Fibroblast of pulmonary artery (primary cell): ENCODE results near the gene GNAO1.

Source experiments
- DNase-seq: peaks from one replicate; pipeline ENCODE4 v3.0.0-alpha.2; 2010; ENCODE audit warnings: low read depth
- H3K4me3 ChIP-seq: replicated peaks from 2 replicates; pipeline ENCODE4 v1.5.1; 2011; ENCODE audit warnings: low read depth, mild to moderate bottlenecking, control low read depth, low read length, moderate library complexity
- CTCF ChIP-seq: IDR thresholded peaks from 2 replicates; pipeline ENCODE4 v1.5.1; 2011; ENCODE audit warnings: mild to moderate bottlenecking, control low read depth, low read length, inconsistent platforms; ENCODE audit errors: missing control alignments

The GNAO1 gene

GRCh38 chr16:56295739-56296527, 104.6 kb downstream of the GNAO1 start:
- DNase-seq, result no peak
- H3K4me3 ChIP-seq, result no peak overlapping the region
- no peak for TF ChIP-seq CTCF

GRCh38 chr16:56297684-56298083, 106.4 kb downstream of the GNAO1 start:
- TF ChIP-seq CTCF, result no peak
- no peak for DNase-seq
- no peak overlapping the region for H3K4me3 ChIP-seq

- H3K4me3 ChIP-seq, result no peak overlapping the region
- no peak for TF ChIP-seq CTCF
- no peak for DNase-seq
Observed at GRCh38 chr16:56298116-56298515, 106.8 kb downstream of the GNAO1 start.

GRCh38 chr16:56298948-56299596, 107.8 kb downstream of the GNAO1 start:
- TF ChIP-seq CTCF, result no peak
- no peak overlapping the region for H3K4me3 ChIP-seq
- no peak for DNase-seq

GRCh38 chr16:56300242-56300623, 108.9 kb downstream of the GNAO1 start:
- DNase-seq, result no peak
- no peak overlapping the region for H3K4me3 ChIP-seq
- TF ChIP-seq CTCF, result no peak

DNA sequence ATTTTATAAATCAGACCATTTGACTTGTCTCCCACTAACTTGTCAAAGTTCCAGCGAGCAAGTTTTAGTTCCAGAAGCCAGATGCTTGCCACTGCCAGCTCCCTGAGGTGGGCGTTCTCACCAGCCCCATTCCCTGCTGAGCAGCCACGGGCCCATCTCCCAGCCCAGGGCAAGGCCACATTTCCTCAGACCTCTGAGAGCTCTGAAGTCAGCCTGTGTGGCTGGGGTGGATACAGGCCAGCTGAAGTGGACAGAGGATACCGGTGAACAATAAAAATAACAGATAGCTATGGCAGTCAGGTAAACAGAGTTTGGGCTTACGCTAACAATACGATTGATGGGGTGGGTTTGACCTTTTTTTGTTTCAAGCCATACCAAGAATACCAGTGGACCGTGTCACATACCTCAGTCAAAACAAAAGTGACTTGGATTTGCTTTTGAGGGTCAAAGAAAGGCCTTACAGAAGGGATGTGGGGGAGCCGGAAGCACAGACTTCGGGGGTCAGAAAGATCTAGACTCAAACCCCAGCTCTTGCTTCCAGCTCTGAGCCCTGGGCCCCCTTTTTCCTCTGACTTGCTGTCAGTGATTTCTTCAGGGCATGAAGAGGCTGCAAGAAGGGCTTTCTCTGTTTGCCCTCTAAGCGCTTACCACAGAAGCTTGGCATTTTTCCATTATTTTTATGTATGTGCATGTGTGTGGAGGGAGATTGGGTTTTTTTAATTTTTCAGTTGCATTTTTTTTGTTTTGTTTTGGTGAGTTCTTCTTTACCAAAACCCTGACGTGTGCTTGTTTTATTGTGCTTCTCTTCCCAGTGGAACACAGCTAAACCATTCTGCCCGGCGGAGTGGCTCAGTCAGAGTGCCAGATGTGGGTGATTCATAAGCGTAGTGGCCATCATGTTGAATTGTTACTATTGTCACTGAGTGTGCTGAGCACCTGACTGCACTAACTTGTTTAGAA, 109.9 kb downstream of the GNAO1 start:
- H3K4me3 ChIP-seq, result no peak overlapping the region
- no peak for TF ChIP-seq CTCF
- DNase-seq, result no peak
